HG02678 (cell line): ENCODE results near the gene FAM181A.

Source experiments
- ATAC-seq: cut with Tn5 transposase; IDR thresholded peaks from one replicate; pipeline ENCODE4 v1.9.1; 2021; ENCODE audit warnings: mild to moderate bottlenecking, moderate library complexity; ENCODE audit not compliant: unreplicated experiment

The FAM181A gene

DNA sequence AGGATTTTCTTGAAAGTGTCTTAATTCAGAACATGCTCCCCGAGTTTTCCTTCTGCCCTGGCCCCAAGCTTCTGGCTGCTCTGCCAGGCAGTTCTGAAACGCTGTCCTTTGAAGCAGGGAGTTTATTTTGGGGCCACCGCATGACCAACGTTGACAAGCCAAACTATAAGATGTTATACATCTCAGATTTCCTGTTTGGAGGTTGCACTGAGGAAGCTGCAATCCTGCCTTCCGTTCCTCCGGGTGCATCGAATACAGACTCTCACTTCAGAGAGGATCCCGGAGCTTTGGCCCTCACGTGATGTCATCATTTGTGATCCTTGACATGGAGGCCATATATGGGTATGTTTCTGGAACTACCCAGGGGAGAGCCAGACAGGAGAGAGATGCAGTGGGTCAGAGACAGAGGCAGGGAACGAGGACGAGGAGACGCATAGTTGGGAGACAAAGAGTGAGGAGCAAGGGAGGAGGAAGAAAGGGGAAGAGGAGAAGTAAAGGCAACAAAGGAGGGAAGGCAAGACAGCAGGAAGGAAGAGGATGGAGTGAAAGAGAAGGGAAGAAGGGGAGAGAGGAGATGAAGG, 49.4 kb downstream of the FAM181A start, which contains the start of gene ASB2:
Gene ASB2 (minus strand): TSS at position 94 of the 581 bp plus-strand sequence. CDS start 12,031 bp downstream, outside the sequence.
- peak; percentile 2 for ATAC-seq

GRCh38 chr14:93977171-93977570, 50.0 kb downstream of the FAM181A start:
- ATAC-seq = no peak

GRCh38 chr14:93977790-93978581, 50.8 kb downstream of the FAM181A start:
- ATAC-seq = peak; percentile 61

DNA sequence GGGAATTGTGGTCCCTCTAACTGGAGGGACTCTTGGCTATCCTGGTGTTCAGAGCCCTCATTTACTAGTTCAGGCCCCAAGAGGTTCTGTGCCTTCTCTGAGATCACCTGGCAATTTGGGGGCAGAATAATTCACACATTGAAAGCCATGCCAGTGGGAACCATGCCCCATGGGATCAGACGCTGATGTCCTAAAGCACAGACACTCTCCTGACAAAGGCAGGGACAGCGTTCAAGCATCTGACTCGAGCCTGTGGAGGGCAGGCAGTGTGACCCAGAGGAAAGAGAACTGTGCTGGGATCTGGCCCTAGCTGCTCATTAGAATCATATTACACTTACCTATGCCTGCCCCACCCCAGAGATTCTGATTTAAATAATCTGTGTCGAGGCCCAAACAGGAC, 51.6 kb downstream of the FAM181A start:
- no peak for ATAC-seq
